RWPE2 (cell line): ENCODE results near the gene DTX3.

Experiments
- ATAC-seq: fragments of 200-7000 bp; cut with Tn5 transposase; 3 replicates; pipeline ENCODE4 v1.9.1; 2021; ENCODE audit warnings: low read depth
- DNase-seq: peaks from one replicate; pipeline ENCODE4 v3.0.0-alpha.2; 2020; ENCODE audit warnings: low spot score
- H3K27ac ChIP-seq: fragments of 450-650 bp; 2 replicates; pipeline ENCODE4 v1.5.1; 2017; ENCODE audit warnings: mild to moderate bottlenecking; ENCODE audit not compliant: poor library complexity, severe bottlenecking
- H3K27me3 ChIP-seq: fragments of 250-450 bp; sonication (Bioruptor Pico); 2 replicates; pipeline ENCODE4 v1.5.1; 2021; ENCODE audit warnings: mild to moderate bottlenecking, moderate library complexity; ENCODE audit not compliant: insufficient read depth, poor library complexity, severe bottlenecking
- H3K36me3 ChIP-seq: fragments of 250-450 bp; sonication (Bioruptor Pico); 2 replicates; pipeline ENCODE4 v1.5.1; 2020; ENCODE audit warnings: low read depth, mild to moderate bottlenecking, moderate library complexity
- H3K4me1 ChIP-seq: fragments of 250-450 bp; sonication (Bioruptor Pico); 2 replicates; pipeline ENCODE4 v1.5.1; 2021; ENCODE audit warnings: mild to moderate bottlenecking, moderate library complexity; ENCODE audit not compliant: insufficient read depth, poor library complexity, severe bottlenecking
- H3K4me3 ChIP-seq: fragments of 250-450 bp; sonication (Bioruptor Pico); 2 replicates; pipeline ENCODE4 v1.5.1; 2021; ENCODE audit warnings: mild to moderate bottlenecking, moderate library complexity; ENCODE audit not compliant: severe bottlenecking
- H3K9me3 ChIP-seq: fragments of 250-450 bp; sonication (Bioruptor Pico); 2 replicates; pipeline ENCODE4 v1.5.1; 2021; ENCODE audit warnings: mild to moderate bottlenecking, moderate library complexity; ENCODE audit not compliant: severe bottlenecking
- TF ChIP-seq, protein P1 (sequence below): fragments of 450-650 bp; IDR thresholded peaks from one replicate; pipeline ENCODE4 v1.5.1; 2017; ENCODE audit warnings: mild to moderate bottlenecking, moderate library complexity; ENCODE audit not compliant: poor library complexity, severe bottlenecking

DTX3 gene

DNA sequence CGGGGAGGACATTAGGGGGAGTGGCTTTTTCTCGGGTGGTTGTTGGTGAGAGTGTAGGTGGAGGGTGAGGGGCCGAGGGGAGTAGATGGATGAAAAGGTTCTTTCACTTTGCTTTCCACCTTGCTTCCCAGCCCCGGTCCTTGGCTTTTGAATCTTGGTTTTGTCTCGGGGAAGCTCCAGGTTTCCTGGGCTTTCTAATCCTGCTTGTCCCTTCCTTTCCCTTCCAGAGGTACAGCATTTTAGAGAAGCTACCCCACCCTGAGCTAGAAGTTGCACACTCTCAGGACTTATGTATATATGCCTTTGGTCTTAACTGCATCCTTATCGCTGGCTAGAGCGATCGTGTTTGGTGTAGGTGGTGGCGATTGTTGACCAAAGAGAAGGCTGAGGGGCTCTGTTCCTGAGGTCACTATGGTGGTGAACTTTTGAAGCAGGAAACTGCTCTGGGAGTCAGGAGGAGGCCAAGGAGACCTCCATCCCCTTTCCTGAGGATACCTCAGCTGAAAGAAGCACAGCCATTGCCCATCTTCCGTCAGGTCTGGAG, 12.8 kb upstream of the DTX3 start:
- TF ChIP-seq, protein P1, sequence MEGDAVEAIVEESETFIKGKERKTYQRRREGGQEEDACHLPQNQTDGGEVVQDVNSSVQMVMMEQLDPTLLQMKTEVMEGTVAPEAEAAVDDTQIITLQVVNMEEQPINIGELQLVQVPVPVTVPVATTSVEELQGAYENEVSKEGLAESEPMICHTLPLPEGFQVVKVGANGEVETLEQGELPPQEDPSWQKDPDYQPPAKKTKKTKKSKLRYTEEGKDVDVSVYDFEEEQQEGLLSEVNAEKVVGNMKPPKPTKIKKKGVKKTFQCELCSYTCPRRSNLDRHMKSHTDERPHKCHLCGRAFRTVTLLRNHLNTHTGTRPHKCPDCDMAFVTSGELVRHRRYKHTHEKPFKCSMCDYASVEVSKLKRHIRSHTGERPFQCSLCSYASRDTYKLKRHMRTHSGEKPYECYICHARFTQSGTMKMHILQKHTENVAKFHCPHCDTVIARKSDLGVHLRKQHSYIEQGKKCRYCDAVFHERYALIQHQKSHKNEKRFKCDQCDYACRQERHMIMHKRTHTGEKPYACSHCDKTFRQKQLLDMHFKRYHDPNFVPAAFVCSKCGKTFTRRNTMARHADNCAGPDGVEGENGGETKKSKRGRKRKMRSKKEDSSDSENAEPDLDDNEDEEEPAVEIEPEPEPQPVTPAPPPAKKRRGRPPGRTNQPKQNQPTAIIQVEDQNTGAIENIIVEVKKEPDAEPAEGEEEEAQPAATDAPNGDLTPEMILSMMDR = no peak
- Histone ChIP-seq H3K4me1 (peaks cover 13% of the 10 kb centered on the region), H3K36me3 (peaks cover 26% of the 10 kb centered on the region), H3K27ac (peak overlapping the region; percentile 43), H3K9me3 (no peaks in the 10 kb centered on the region), H3K4me3 (peak overlapping the region; percentile 77), H3K27me3 (no peaks in the 10 kb centered on the region)
- ATAC-seq (no peak), DNase-seq (no peak)

DNA sequence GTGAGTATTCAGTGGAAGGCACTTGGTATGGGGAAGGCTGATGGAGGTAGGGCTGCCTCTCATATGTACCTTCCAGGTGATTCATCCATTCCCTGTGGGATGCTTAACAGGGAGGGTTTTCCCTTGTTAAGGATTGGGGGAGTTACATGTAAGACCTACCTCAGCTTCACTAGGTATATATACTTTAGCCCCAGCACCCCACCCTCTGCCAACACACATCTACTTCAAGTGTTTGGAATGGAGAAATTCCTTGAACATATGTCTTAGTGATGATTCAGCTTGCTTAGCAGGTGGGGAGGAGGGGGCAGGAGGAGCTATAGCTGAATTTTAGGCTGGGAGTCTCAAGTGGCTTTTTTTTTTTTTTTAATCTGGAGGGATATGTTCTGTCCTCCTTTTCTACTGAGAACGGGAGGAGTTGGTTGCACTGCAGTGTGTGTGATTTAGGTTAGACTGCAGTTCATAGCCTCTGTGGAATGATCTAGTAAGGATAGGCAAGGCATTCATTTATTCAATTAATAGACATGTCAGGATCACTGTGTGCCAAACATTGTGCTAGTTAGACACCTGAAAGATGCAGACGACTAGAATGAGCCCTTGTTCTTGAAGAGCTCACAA, 12.0 kb upstream of the DTX3 start:
- Histone ChIP-seq H3K9me3 (no peaks in the 10 kb centered on the region), H3K27me3 (no peaks in the 10 kb centered on the region), H3K36me3 (peaks cover 34% of the 10 kb centered on the region), H3K4me3 (no peak overlapping the region), H3K27ac (peak overlapping the region; percentile 43), H3K4me1 (peaks cover 13% of the 10 kb centered on the region)
- DNase-seq (no peak), ATAC-seq (peak; percentile 30; the same call in 1 of the 3 replicates)
- TF ChIP-seq, protein P1 = no peak

DNA sequence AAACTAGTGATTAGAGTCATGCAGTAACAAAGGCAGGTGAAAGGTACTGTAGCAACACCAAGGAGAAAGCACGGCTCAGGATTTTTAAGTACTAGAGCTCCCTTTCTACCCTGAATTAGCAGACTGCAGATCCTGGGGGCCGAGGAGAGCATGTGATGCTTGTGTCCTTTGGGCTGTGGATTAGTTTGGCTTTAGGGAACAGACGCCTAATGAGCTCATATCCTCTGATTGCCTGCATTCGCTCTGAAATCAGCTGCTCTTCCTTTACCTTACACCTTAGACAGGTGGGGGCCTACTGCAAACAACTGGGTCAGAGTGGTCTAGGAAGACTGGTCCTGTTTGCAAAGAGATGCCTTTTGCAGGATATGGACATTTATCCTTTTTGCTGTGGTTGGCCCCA, 11.4 kb upstream of the DTX3 start:
- Histone ChIP-seq H3K9me3 (no peaks in the 10 kb centered on the region), H3K27me3 (no peaks in the 10 kb centered on the region), H3K27ac (no peak overlapping the region), H3K36me3 (peaks cover 34% of the 10 kb centered on the region), H3K4me1 (peaks cover 13% of the 10 kb centered on the region), H3K4me3 (no peak overlapping the region)
- ATAC-seq (no peak), DNase-seq (no peak)
- TF ChIP-seq, protein P1 = no peak

DNA sequence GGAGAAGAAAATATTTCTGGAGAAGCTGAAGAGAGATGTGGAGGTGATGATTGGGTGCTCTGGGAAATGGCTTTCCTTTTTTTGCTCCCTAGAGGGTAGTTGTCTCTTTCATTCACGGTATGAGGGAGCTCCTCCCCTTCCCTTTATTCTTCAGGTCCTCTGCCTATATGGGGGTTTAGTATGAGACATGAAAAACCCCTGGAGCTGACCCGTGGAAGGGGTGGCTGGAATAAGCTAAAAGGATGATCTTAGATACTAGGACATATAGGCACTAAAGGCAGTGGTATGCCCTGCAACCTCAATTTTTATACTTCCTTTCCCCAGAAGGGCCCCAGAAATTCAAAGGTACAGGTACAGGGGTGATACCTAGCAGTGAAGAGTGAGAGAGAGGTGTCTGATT, 4.2 kb upstream of the DTX3 start:
- H3K4me1 ChIP-seq = peaks cover 5% of the 10 kb centered on the region
- H3K27ac ChIP-seq = no peak overlapping the region
- H3K36me3 ChIP-seq = peaks cover 37% of the 10 kb centered on the region
- no peak for ATAC-seq
- H3K9me3 ChIP-seq = no peaks in the 10 kb centered on the region
- H3K4me3 ChIP-seq = no peak overlapping the region
- DNase-seq = no peak
- H3K27me3 ChIP-seq = no peaks in the 10 kb centered on the region
- TF ChIP-seq, protein P1 = no peak

DNA sequence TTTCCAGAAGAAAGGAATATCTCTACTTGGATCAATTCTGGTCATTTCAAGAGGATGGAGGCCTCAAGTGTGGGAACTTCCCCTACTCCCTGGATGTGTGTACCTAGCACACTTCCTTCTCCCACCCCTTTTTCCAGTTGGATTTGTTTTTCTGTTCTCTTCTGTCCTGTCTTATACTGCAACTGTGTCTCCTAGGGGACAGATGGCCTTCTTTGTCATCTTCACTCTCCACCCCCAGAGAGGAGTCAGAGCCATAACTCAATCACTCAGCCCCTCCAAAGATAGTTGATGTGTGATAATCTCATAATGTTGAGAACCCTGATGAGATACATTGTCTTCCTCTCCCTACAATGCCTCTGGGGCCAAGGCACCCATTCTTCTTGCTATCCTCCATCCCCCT, 2.1 kb upstream of the DTX3 start:
- TF ChIP-seq, protein P1 = no peak
- H3K4me3 ChIP-seq = no peak overlapping the region
- ATAC-seq (no peak), DNase-seq (no peak)
- no peak overlapping the region for H3K27ac ChIP-seq
- H3K9me3 ChIP-seq = no peaks in the 10 kb centered on the region
- H3K36me3 ChIP-seq = peaks cover 21% of the 10 kb centered on the region
- H3K4me1 ChIP-seq = peaks cover 5% of the 10 kb centered on the region
- H3K27me3 ChIP-seq = no peaks in the 10 kb centered on the region
